PC-9 (cell line): Measurements from ENCODE around the gene SLC4A4. TPM values are rescaled to one million over a fixed set of nuclear protein-coding genes. Genes with fewer than 3 reads are reported as not detected.

Source experiments
- BruUV-seq: library from RNA; stranded (reverse); fragments of 400-500 nt; replicated peaks from 2 replicates; lab custom pipeline; 2021; lab: Mats Ljungman, UMichigan
- CTCF ChIA-PET: fragments of 300-600 bp; sonication (Branson Sonifier 250); formaldehyde crosslinking; loops from one replicate; lab custom pipeline; 2022; ENCODE audit warnings: antibody characterized with exemption; lab: Charles Lee
- POLR2A ChIA-PET: fragments of 300-600 bp; sonication (Branson Sonifier 250); formaldehyde crosslinking; loops from one replicate; lab custom pipeline; 2022; ENCODE audit warnings: antibody characterized with exemption; ENCODE audit not compliant: unreplicated experiment; lab: Charles Lee
- DNase-seq, 2 experiments: peaks; one replicate each; pipeline versions ENCODE4 v3.0.0 to v3.0.0-alpha.2; 2015 to 2022; ENCODE audit warnings: mixed read lengths in 1 of 2
- H2AFZ ChIP-seq: fragments of 200-600 bp; sonication (generic); 2 replicates; pipeline ENCODE4 v1.8.1; 2017; ENCODE audit warnings: antibody characterized with exemption
- H3F3A ChIP-seq: fragments of 200-600 bp; sonication (generic); 2 replicates; pipeline ENCODE4 v1.8.1; 2017; ENCODE audit warnings: antibody characterized with exemption, mild to moderate bottlenecking, low read depth; ENCODE audit not compliant: insufficient read depth
- H3K27ac ChIP-seq: fragments of 200-600 bp; sonication (generic); 2 replicates; pipeline ENCODE4 v1.6.1; 2016; ENCODE audit warnings: mixed run types
- H3K27me3 ChIP-seq: fragments of 200-600 bp; sonication (generic); 2 replicates; pipeline ENCODE4 v1.6.1; 2016; ENCODE audit warnings: low read depth, mixed run types; ENCODE audit not compliant: insufficient read depth
- H3K36me3 ChIP-seq: fragments of 200-600 bp; sonication (generic); 2 replicates; pipeline ENCODE4 v1.6.1; 2016; ENCODE audit warnings: low read depth, mixed run types
- H3K4me1 ChIP-seq: fragments of 200-600 bp; sonication (generic); replicated peaks from 2 replicates; pipeline ENCODE4 v1.6.1; 2016; ENCODE audit warnings: mixed run types; ENCODE audit not compliant: insufficient read depth
- H3K4me2 ChIP-seq: fragments of 200-600 bp; sonication (generic); 2 replicates; pipeline ENCODE4 v1.6.1; 2017; ENCODE audit warnings: mixed run types
- H3K4me3 ChIP-seq: fragments of 200-600 bp; sonication (generic); 2 replicates; pipeline ENCODE4 v1.6.1; 2016; ENCODE audit warnings: mixed run types
- H3K79me2 ChIP-seq: fragments of 200-600 bp; sonication (generic); 2 replicates; pipeline ENCODE4 v1.6.1; 2017; ENCODE audit warnings: low read depth, mixed run types
- H3K9me2 ChIP-seq: fragments of 200-600 bp; sonication (generic); 2 replicates; pipeline ENCODE4 v1.8.1; 2017; ENCODE audit warnings: mild to moderate bottlenecking; ENCODE audit not compliant: insufficient read depth
- H3K9me3 ChIP-seq: fragments of 200-600 bp; sonication (generic); 2 replicates; pipeline ENCODE4 v1.8.1; 2016; ENCODE audit warnings: low read depth; ENCODE audit not compliant: insufficient read depth
- H4K20me1 ChIP-seq: fragments of 200-600 bp; sonication (generic); 2 replicates; pipeline ENCODE4 v1.8.1; 2017; ENCODE audit not compliant: insufficient read depth
- EZH2 ChIP-seq: fragments of 200-600 bp; sonication (generic); IDR thresholded peaks from 2 replicates; pipeline ENCODE4 v1.8.0; 2017; ENCODE audit warnings: antibody characterized with exemption, low read depth
- intact Hi-C: fragments of 100-400 bp; cut with micrococcal nuclease; formaldehyde crosslinking; loops from one replicate; pipeline ENCODE4 v1.10.0; 2022; ENCODE audit not compliant: unreplicated experiment
- total RNA-seq: library from RNA; stranded (reverse); gene quantifications from 2 replicates; pipeline ENCODE4 v1.2.3, GENCODE V29; 2021
- TF ChIP-seq, protein P1 (sequence below): fragments of 200-600 bp; sonication (generic); conservative IDR thresholded peaks from 2 replicates; pipeline ENCODE4 v1.6.1; 2017; ENCODE audit warnings: mixed run types, antibody characterized with exemption, mild to moderate bottlenecking, moderate library complexity

Gene SLC4A4
- total RNA-seq, 1 experiment from 2014 or later = 0.44 TPM

DNA sequence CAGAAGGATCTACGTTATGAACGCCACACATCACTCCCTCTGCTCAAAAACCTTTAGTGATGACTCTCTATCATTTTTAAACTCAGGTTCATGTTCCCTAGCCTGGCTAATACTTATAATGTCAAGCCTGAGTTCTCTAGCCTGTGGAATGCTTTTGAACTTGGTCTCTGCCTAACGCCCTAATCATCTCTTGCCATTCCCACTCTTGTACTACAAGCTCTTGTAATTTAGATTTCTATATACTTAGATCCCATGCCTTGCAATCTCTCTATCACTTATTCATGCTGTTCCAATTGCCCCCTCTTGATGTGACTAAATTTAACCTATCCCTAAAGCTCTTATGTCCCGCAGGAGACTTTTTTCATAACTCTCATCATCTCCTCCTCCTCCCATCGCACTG is 40.3 kb downstream of the SLC4A4 start:
- no peaks in the 10 kb centered on the region for H3F3A ChIP-seq
- no peaks in the 10 kb centered on the region; the same call in 1 of the 2 replicates for H3K9me3 ChIP-seq
- H3K36me3 ChIP-seq = no peaks in the 10 kb centered on the region
- intact Hi-C loops = no loop called here
- POLR2A ChIA-PET = no interaction called here
- H4K20me1 ChIP-seq = no peaks in the 10 kb centered on the region
- no peak overlapping the region for H3K4me2 ChIP-seq
- no peak overlapping the region for H3K4me3 ChIP-seq
- no peak overlapping the region for H2AFZ ChIP-seq
- H3K4me1 ChIP-seq = no peaks in the 10 kb centered on the region
- DNase-seq = no peak
- no peak overlapping the region for H3K27ac ChIP-seq
- H3K9me2 ChIP-seq = no peaks in the 10 kb centered on the region
- BruUV-seq = no TSS peak
- H3K79me2 ChIP-seq = no peaks in the 10 kb centered on the region
- no peaks in the 10 kb centered on the region for H3K27me3 ChIP-seq
- CTCF ChIA-PET = no interaction called here
- TF ChIP-seq, protein P1, sequence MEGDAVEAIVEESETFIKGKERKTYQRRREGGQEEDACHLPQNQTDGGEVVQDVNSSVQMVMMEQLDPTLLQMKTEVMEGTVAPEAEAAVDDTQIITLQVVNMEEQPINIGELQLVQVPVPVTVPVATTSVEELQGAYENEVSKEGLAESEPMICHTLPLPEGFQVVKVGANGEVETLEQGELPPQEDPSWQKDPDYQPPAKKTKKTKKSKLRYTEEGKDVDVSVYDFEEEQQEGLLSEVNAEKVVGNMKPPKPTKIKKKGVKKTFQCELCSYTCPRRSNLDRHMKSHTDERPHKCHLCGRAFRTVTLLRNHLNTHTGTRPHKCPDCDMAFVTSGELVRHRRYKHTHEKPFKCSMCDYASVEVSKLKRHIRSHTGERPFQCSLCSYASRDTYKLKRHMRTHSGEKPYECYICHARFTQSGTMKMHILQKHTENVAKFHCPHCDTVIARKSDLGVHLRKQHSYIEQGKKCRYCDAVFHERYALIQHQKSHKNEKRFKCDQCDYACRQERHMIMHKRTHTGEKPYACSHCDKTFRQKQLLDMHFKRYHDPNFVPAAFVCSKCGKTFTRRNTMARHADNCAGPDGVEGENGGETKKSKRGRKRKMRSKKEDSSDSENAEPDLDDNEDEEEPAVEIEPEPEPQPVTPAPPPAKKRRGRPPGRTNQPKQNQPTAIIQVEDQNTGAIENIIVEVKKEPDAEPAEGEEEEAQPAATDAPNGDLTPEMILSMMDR = no peak
- TF ChIP-seq EZH2 = no peak

DNA sequence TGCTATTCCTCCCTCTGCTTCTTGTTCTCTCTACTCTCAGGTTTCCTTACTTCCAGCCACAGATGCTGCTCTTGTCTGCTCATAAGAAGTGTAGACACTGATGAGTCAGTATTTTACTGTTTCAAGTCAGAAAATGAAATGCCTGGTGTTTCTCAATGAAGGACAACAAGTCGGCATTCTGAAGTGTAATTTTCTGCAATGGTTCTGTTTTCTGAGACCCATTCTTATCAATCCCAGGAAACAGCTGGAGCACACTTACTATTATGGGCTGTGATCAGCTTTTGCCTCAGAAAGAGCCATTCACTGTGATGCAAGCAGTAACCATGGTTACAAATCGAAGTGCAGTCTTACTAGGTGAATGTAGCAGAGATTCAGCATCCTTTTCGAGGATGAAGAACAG is 42.0 kb downstream of the SLC4A4 start:
- POLR2A ChIA-PET = no interaction called here
- no peaks in the 10 kb centered on the region for H4K20me1 ChIP-seq
- no peaks in the 10 kb centered on the region for H3K36me3 ChIP-seq
- H3K4me3 ChIP-seq = no peak overlapping the region
- intact Hi-C loops = no loop called here
- no peaks in the 10 kb centered on the region for H3K79me2 ChIP-seq
- BruUV-seq = no TSS peak
- H3K9me2 ChIP-seq = no peaks in the 10 kb centered on the region
- TF ChIP-seq EZH2 = no peak
- TF ChIP-seq, protein P1 = no peak
- no peaks in the 10 kb centered on the region for H3F3A ChIP-seq
- H3K27me3 ChIP-seq = no peaks in the 10 kb centered on the region
- H3K4me1 ChIP-seq = no peaks in the 10 kb centered on the region
- DNase-seq = no peak
- CTCF ChIA-PET = no interaction called here
- no peak overlapping the region for H2AFZ ChIP-seq
- no peak overlapping the region for H3K4me2 ChIP-seq
- H3K9me3 ChIP-seq = no peaks in the 10 kb centered on the region; the same call in 1 of the 2 replicates
- no peak overlapping the region for H3K27ac ChIP-seq

DNA sequence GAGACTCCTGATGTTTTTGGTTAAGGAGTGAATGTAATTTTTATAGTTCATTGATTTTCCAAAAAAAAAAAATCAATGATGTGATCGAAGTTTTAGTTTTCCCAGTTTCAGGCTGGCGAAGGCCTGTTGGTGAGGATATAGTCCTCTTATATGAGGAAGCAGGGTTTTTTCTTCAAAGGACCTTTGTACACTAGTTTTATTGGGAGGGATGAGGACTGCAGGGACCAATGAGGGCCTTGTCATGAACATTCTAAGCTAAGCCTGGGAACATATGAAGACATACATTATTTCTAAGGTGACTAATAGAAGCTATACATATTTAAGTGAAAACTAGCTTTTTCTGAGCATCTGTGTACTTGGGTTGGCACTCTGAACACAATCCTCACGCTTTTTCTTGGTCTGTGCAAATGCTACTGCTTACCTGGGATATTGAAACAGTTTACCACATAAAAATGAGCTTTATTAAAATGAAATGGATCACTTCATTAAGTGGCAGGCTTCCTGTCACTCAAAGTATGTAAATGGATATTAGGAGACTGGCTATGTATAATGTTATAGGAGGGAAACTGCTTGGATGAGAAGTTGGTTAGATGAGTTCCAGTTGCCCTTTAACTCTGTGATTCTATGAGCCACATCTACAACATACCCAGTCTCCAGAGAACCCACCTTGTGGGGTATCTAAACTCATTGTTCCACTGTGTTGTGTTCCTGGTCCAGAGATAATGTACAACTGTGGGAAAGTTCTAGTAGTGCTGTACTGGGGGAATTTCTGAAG is 43.5 kb downstream of the SLC4A4 start:
- H2AFZ ChIP-seq = no peak overlapping the region
- TF ChIP-seq, protein P1 = no peak
- no peak for TF ChIP-seq EZH2
- no peaks in the 10 kb centered on the region for H3K36me3 ChIP-seq
- H3K4me1 ChIP-seq = no peaks in the 10 kb centered on the region
- no peak overlapping the region for H3K4me3 ChIP-seq
- H3K27ac ChIP-seq = no peak overlapping the region
- no peaks in the 10 kb centered on the region for H4K20me1 ChIP-seq
- no peaks in the 10 kb centered on the region for H3K27me3 ChIP-seq
- no peak for DNase-seq
- CTCF ChIA-PET = no interaction called here
- POLR2A ChIA-PET = no interaction called here
- no TSS peak for BruUV-seq
- H3F3A ChIP-seq = no peaks in the 10 kb centered on the region
- intact Hi-C loops = no loop called here
- no peaks in the 10 kb centered on the region; the same call in 1 of the 2 replicates for H3K9me3 ChIP-seq
- H3K4me2 ChIP-seq = no peak overlapping the region
- no peaks in the 10 kb centered on the region for H3K9me2 ChIP-seq
- H3K79me2 ChIP-seq = no peaks in the 10 kb centered on the region
